GM12878 (cell line): Measurements from ENCODE around the gene CDC14A. TPM values are rescaled to one million over a fixed set of nuclear protein-coding genes. Genes with fewer than 3 reads are reported as not detected.

ENCODE experiments used
- ATAC-seq: fragments of 200-7000 bp; cut with Tn5 transposase; 3 replicates; pipeline ENCODE4 v1.9.1; 2020; ENCODE audit warnings: mild to moderate bottlenecking, moderate library complexity
- BruUV-seq: library from RNA; stranded (reverse); fragments of 400-500 nt; replicated peaks from 2 replicates; lab custom pipeline; 2021; lab: Mats Ljungman, UMichigan
- CTCF ChIA-PET: fragments of 300-600 bp; sonication (Branson Sonifier 250); formaldehyde crosslinking; extraction: SDS; loops from one replicate; lab custom pipeline; 2021; ENCODE audit warnings: inconsistent platforms; lab: Yijun Ruan, JAX
- POLR2A ChIA-PET: fragments of 350-600 bp; formaldehyde crosslinking; extraction: SDS; loops from one replicate; lab custom pipeline; 2021; ENCODE audit warnings: inconsistent platforms; lab: Charles Lee
- RAD21 ChIA-PET: fragments of 300-600 bp; sonication (Branson Sonifier 250); formaldehyde crosslinking; loops from one replicate; lab custom pipeline; 2023; ENCODE audit warnings: antibody characterized with exemption; ENCODE audit not compliant: unreplicated experiment; lab: Charles Lee
- SMC1A ChIA-PET: fragments of 300-600 bp; sonication (Branson Sonifier 250); formaldehyde crosslinking; loops from one replicate; lab custom pipeline; 2023; ENCODE audit not compliant: unreplicated experiment, uncharacterized antibody; lab: Charles Lee
- DNase-seq: peaks from one replicate; pipeline ENCODE4 v3.0.0-alpha.2; 2011; ENCODE audit warnings: low read depth, low spot score
- FAIRE-seq: peaks from 3 replicates; lab custom pipeline; 2011; peaks lifted over from hg19 to GRCh38; lab: Jason Lieb, UNC
- H2AFZ ChIP-seq: 2 replicates; pipeline ENCODE4 v1.6.0; 2011; ENCODE audit warnings: low read depth, low read length, control low read depth; ENCODE audit not compliant: control insufficient read depth
- H3K27ac ChIP-seq: 2 replicates; pipeline ENCODE4 v1.5.1; 2011; ENCODE audit warnings: control low read depth; ENCODE audit not compliant: control insufficient read depth, insufficient read depth
- H3K27me3 ChIP-seq, 2 experiments: replicated peaks in 1 of 2; 2 replicates each; pipeline versions ENCODE4 v1.6.0 to v1.6.1; 2011; ENCODE audit warnings: low read length in 1 of 2; ENCODE audit not compliant: control insufficient read depth in 2 of 2, insufficient read depth in 2 of 2
- H3K36me3 ChIP-seq, 2 experiments: 2 replicates each; pipeline ENCODE4 v1.5.1; 2011; ENCODE audit warnings: low read length in 1 of 2; ENCODE audit not compliant: control insufficient read depth in 2 of 2, insufficient read depth in 2 of 2
- H3K4me1 ChIP-seq: 2 replicates; pipeline ENCODE4 v1.6.1; 2011; ENCODE audit warnings: mild to moderate bottlenecking, low read length, moderate library complexity, mixed read lengths; ENCODE audit not compliant: control insufficient read depth, insufficient read depth
- H3K4me2 ChIP-seq: 2 replicates; pipeline ENCODE4 v1.6.0; 2011; ENCODE audit warnings: control low read depth; ENCODE audit not compliant: control insufficient read depth, insufficient read depth
- H3K4me3 ChIP-seq: fragments of 200-600 bp; sonication (generic); 2 replicates; pipeline ENCODE4 v1.5.1; 2016
- H3K79me2 ChIP-seq: 2 replicates; pipeline ENCODE4 v1.6.0; 2011; ENCODE audit warnings: low read length; ENCODE audit not compliant: control insufficient read depth, insufficient read depth
- H3K9ac ChIP-seq: 2 replicates; pipeline ENCODE4 v1.8.0; 2011; ENCODE audit warnings: low read length, control low read depth, mixed read lengths; ENCODE audit not compliant: control insufficient read depth, insufficient read depth
- H3K9me3 ChIP-seq: replicated peaks from 3 replicates; pipeline ENCODE4 v1.5.1; 2011; ENCODE audit warnings: mild to moderate bottlenecking, low read length; ENCODE audit not compliant: control insufficient read depth, insufficient read depth
- H4K20me1 ChIP-seq: 2 replicates; pipeline ENCODE4 v1.6.0; 2011; ENCODE audit not compliant: control insufficient read depth, insufficient read depth
- BACH1 ChIP-seq: fragments of 450-650 bp; IDR thresholded peaks from 2 replicates; pipeline ENCODE4 v1.6.1; 2017; ENCODE audit warnings: mild to moderate bottlenecking, borderline replicate concordance
- BCL11A ChIP-seq: IDR thresholded peaks from 2 replicates; pipeline ENCODE4 v1.6.1; 2011; ENCODE audit warnings: low read depth, low read length
- BHLHE40 ChIP-seq, 2 experiments: fragments of 450-650 bp in 1 of 2; IDR thresholded peaks; 2 replicates each; pipeline ENCODE4 v1.6.1; 2011 to 2017; ENCODE audit warnings: low read depth in 2 of 2, borderline replicate concordance in 1 of 2, improper control_type of control experiment in 1 of 2, low read length in 1 of 2, mild to moderate bottlenecking in 1 of 2
- KLF5 ChIP-seq: fragments of 450-650 bp; IDR thresholded peaks from 2 replicates; pipeline ENCODE4 v1.6.1; 2014; ENCODE audit warnings: mild to moderate bottlenecking; ENCODE audit not compliant: partially characterized antibody
- TCF12 ChIP-seq: IDR thresholded peaks from 2 replicates; pipeline ENCODE4 v1.6.1; 2011; ENCODE audit warnings: low read depth, mild to moderate bottlenecking, low read length
- ZNF217 ChIP-seq: fragments of 450-650 bp; IDR thresholded peaks from 2 replicates; pipeline ENCODE4 v1.6.1; 2017; ENCODE audit warnings: antibody characterized with exemption, mild to moderate bottlenecking
- WGBS: methylation state at CpG from one replicate; pipeline ENCODE4 v1.1.6; 2016; ENCODE audit warnings: low lambda C conversion rate; ENCODE audit not compliant: insufficient replicate concordance, insufficient coverage; ENCODE audit errors: missing lambda C conversion rate; 5-methylcytosine and 5-hydroxymethylcytosine counted together
- in situ Hi-C: fragments of 300-500 bp; cut with MboI; formaldehyde crosslinking; loops from 9 replicates; pipeline ENCODE4 v1.14.3; 2018; ENCODE audit warnings: mixed read lengths
- intact Hi-C: fragments of 100-400 bp; cut with micrococcal nuclease; formaldehyde crosslinking; loops from one replicate; pipeline ENCODE4 v1.14.2; 2022; ENCODE audit not compliant: unreplicated experiment
- polyA plus RNA-seq, 11 experiments: library from polyadenylated mRNA; depleted of rRNA in 4 of 11; unstranded in 6 of 11; stranded (reverse) in 5 of 11; fragments of >200 nt; fragmentation: Nextera tagmentation in 4 of 11; fragmentation: Illumina TruSeq in 1 of 11; extraction: Ambion mirVana in 4 of 11; extraction: Trizol in 1 of 11; gene quantifications; 1 replicate in 1 of 11; 2 replicates in 10 of 11; pipeline versions ENCODE4 v1.2.1 to v1.2.3, GENCODE V29; 2011 to 2016; ENCODE audit warnings: inconsistent platforms in 2 of 11, missing spikeins in 2 of 11, low read depth in 1 of 11
- total RNA-seq, 4 experiments: library from RNA; depleted of rRNA in 3 of 4; stranded (reverse); fragments of >200 nt in 3 of 4; fragmentation: Illumina TruSeq in 1 of 4; extraction: Trizol in 1 of 4; gene quantifications; 2 replicates each; pipeline versions ENCODE4 v1.2.1 to v1.2.3, GENCODE V29; 2013 to 2021
- TF ChIP-seq, protein P1 (sequence below): fragments of 450-650 bp; IDR thresholded peaks from 2 replicates; pipeline ENCODE4 v1.6.1; 2017; ENCODE audit warnings: mild to moderate bottlenecking
- TF ChIP-seq, protein P2 (sequence below): fragments of 150-350 bp; IDR thresholded peaks from 2 replicates; pipeline ENCODE4 v1.6.1; 2016; ENCODE audit warnings: low read depth, low read length
- TF ChIP-seq, protein P3 (sequence below): fragments of 450-650 bp; IDR thresholded peaks from 2 replicates; pipeline ENCODE4 v1.6.1; 2016; ENCODE audit warnings: mild to moderate bottlenecking
- TF ChIP-seq, protein P4 (sequence below): IDR thresholded peaks from 2 replicates; pipeline ENCODE4 v1.6.1; 2011; ENCODE audit warnings: borderline replicate concordance, low read depth, mild to moderate bottlenecking, moderate library complexity, low read length; ENCODE audit not compliant: insufficient read depth, poor library complexity, severe bottlenecking
- TF ChIP-seq, protein P5 (sequence below): fragments of 450-650 bp; IDR thresholded peaks from 2 replicates; pipeline ENCODE4 v1.6.1; 2014; ENCODE audit warnings: mild to moderate bottlenecking

CDC14A gene
- total and polyA plus RNA-seq, 10 of the 15 experiments (the other 5 are each of a cell fraction or from before 2014, with no cell fraction given), result 1.5 to 7.1 (median 5.5) TPM

DNA sequence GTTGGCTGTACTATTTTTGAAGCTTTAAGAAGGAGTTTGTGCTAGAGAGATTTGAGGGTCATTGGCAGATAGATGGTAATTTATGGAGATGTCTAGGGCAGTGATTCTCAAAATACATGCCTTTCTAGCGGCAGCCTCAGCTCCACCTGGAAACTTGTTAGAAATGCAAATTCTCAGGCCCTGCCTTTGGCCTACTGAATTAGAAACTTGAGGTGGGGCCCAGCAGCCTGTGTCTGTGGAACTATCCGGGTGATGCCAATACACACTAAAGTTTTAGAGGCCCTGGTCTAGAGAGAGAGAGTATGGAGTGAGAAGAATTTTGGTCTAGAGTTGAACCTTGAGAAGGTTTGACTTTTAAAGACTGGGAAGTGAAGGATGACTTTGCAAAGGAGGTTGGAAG, 82.5 kb downstream of the CDC14A start:
- TF ChIP-seq BACH1, result no peak
- TF ChIP-seq, protein P1, sequence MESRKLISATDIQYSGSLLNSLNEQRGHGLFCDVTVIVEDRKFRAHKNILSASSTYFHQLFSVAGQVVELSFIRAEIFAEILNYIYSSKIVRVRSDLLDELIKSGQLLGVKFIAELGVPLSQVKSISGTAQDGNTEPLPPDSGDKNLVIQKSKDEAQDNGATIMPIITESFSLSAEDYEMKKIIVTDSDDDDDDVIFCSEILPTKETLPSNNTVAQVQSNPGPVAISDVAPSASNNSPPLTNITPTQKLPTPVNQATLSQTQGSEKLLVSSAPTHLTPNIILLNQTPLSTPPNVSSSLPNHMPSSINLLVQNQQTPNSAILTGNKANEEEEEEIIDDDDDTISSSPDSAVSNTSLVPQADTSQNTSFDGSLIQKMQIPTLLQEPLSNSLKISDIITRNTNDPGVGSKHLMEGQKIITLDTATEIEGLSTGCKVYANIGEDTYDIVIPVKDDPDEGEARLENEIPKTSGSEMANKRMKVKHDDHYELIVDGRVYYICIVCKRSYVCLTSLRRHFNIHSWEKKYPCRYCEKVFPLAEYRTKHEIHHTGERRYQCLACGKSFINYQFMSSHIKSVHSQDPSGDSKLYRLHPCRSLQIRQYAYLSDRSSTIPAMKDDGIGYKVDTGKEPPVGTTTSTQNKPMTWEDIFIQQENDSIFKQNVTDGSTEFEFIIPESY, result no peak
- no peak for TF ChIP-seq ZNF217
- no peak for TF ChIP-seq BCL11A
- TF ChIP-seq, protein P2, sequence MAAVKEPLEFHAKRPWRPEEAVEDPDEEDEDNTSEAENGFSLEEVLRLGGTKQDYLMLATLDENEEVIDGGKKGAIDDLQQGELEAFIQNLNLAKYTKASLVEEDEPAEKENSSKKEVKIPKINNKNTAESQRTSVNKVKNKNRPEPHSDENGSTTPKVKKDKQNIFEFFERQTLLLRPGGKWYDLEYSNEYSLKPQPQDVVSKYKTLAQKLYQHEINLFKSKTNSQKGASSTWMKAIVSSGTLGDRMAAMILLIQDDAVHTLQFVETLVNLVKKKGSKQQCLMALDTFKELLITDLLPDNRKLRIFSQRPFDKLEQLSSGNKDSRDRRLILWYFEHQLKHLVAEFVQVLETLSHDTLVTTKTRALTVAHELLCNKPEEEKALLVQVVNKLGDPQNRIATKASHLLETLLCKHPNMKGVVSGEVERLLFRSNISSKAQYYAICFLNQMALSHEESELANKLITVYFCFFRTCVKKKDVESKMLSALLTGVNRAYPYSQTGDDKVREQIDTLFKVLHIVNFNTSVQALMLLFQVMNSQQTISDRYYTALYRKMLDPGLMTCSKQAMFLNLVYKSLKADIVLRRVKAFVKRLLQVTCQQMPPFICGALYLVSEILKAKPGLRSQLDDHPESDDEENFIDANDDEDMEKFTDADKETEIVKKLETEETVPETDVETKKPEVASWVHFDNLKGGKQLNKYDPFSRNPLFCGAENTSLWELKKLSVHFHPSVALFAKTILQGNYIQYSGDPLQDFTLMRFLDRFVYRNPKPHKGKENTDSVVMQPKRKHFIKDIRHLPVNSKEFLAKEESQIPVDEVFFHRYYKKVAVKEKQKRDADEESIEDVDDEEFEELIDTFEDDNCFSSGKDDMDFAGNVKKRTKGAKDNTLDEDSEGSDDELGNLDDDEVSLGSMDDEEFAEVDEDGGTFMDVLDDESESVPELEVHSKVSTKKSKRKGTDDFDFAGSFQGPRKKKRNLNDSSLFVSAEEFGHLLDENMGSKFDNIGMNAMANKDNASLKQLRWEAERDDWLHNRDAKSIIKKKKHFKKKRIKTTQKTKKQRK, result no peak
- no peak for TF ChIP-seq KLF5
- TF ChIP-seq, protein P3, sequence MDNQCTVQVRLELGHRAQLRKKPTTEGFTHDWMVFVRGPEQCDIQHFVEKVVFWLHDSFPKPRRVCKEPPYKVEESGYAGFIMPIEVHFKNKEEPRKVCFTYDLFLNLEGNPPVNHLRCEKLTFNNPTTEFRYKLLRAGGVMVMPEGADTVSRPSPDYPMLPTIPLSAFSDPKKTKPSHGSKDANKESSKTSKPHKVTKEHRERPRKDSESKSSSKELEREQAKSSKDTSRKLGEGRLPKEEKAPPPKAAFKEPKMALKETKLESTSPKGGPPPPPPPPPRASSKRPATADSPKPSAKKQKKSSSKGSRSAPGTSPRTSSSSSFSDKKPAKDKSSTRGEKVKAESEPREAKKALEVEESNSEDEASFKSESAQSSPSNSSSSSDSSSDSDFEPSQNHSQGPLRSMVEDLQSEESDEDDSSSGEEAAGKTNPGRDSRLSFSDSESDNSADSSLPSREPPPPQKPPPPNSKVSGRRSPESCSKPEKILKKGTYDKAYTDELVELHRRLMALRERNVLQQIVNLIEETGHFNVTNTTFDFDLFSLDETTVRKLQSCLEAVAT, result no peak
- TF ChIP-seq TCF12, result no peak
- no peak for TF ChIP-seq BHLHE40 (IDR thresholded peaks at IDR 0.05; ENCODE audit: borderline replicate concordance in 1 of 2, low read depth in 2 of 2, low read length in 1 of 2)
- TF ChIP-seq, protein P4, sequence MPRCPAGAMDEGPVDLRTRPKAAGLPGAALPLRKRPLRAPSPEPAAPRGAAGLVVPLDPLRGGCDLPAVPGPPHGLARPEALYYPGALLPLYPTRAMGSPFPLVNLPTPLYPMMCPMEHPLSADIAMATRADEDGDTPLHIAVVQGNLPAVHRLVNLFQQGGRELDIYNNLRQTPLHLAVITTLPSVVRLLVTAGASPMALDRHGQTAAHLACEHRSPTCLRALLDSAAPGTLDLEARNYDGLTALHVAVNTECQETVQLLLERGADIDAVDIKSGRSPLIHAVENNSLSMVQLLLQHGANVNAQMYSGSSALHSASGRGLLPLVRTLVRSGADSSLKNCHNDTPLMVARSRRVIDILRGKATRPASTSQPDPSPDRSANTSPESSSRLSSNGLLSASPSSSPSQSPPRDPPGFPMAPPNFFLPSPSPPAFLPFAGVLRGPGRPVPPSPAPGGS, result no peak
- TF ChIP-seq, protein P5, sequence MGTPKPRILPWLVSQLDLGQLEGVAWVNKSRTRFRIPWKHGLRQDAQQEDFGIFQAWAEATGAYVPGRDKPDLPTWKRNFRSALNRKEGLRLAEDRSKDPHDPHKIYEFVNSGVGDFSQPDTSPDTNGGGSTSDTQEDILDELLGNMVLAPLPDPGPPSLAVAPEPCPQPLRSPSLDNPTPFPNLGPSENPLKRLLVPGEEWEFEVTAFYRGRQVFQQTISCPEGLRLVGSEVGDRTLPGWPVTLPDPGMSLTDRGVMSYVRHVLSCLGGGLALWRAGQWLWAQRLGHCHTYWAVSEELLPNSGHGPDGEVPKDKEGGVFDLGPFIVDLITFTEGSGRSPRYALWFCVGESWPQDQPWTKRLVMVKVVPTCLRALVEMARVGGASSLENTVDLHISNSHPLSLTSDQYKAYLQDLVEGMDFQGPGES, result no peak
- no peaks in the 10 kb centered on the region for H3K79me2 ChIP-seq
- H3K4me1 ChIP-seq, result peaks cover 3% of the 10 kb centered on the region; the same call in 1 of the 2 replicates
- H4K20me1 ChIP-seq, result no peaks in the 10 kb centered on the region
- WGBS, result 52% methylated on average over 2 of the region's 2 CpGs
- RAD21 ChIA-PET, result interaction anchor here (1.1 kb wide), 1 partner anchor 24 kb away, joined by 4 read pairs; no protein-coding TSS in a partner anchor
- DNase-seq (no peak), ATAC-seq (no peak), FAIRE-seq (no peak)
- no peak overlapping the region for H3K4me2 ChIP-seq
- no TSS peak for BruUV-seq
- SMC1A ChIA-PET, result interaction anchor here (0.7 to 1.2 kb wide), 3 partner anchors 8 to 13 kb away, joined by 3 to 4 read pairs (median 3); no protein-coding TSS in a partner anchor
- no peak overlapping the region for H2AFZ ChIP-seq
- intact Hi-C loops, result no loop called here
- no peaks in the 10 kb centered on the region; the same call in 2 of the 3 replicates for H3K9me3 ChIP-seq
- POLR2A ChIA-PET, result interaction anchor here (0.6 kb wide), 1 partner anchor 22 kb away, joined by 3 read pairs; no protein-coding TSS in a partner anchor
- H3K27me3 ChIP-seq, result no peaks in the 10 kb centered on the region
- CTCF ChIA-PET, result interaction anchor here (0.8 to 4.2 kb wide), 3 partner anchors 21 to 43 kb away, joined by 3 to 19 read pairs (median 3); no protein-coding TSS in a partner anchor
- no peak overlapping the region for H3K27ac ChIP-seq
- H3K9ac ChIP-seq, result no peak overlapping the region
- H3K4me3 ChIP-seq, result no peak overlapping the region
- in situ Hi-C loops, result no loop called here
- no peaks in the 10 kb centered on the region; a peak in 1 of 4 replicates for H3K36me3 ChIP-seq
